Endodermal cell (in vitro differentiated cells): ENCODE results near the gene ZNHIT3. TPM values are rescaled to one million over a fixed set of nuclear protein-coding genes. Genes with fewer than 3 reads are reported as not detected.
"Not testable (repeated sequence)": the region's sequence is repeated elsewhere in the genome, so short reads cannot be mapped to it uniquely, and the experiment has no call there.

ENCODE experiments used
- DNase-seq: peaks from one replicate; pipeline ENCODE4 v3.0.0-alpha.2; 2017
- H3K27ac ChIP-seq: 2 replicates; pipeline ENCODE4 v1.5.1; 2013; ENCODE audit warnings: mild to moderate bottlenecking, low read depth, low read length, moderate library complexity
- H3K27me3 ChIP-seq: 2 replicates; pipeline ENCODE4 v1.6.1; 2013; ENCODE audit warnings: mild to moderate bottlenecking, low read length, moderate library complexity; ENCODE audit not compliant: insufficient read depth, control insufficient read depth, poor library complexity, severe bottlenecking
- H3K36me3 ChIP-seq: 2 replicates; pipeline ENCODE4 v1.7.0; 2013; ENCODE audit warnings: mild to moderate bottlenecking, low read length, moderate library complexity; ENCODE audit not compliant: control insufficient read depth, insufficient read depth
- H3K4me1 ChIP-seq: one replicate; pipeline ENCODE4 v1.7.0; 2013; ENCODE audit warnings: low read length; ENCODE audit not compliant: control insufficient read depth, insufficient read depth
- H3K4me3 ChIP-seq: 2 replicates; pipeline ENCODE4 v1.5.1; 2013; ENCODE audit warnings: mild to moderate bottlenecking, low read length, moderate library complexity
- H3K9ac ChIP-seq: 2 replicates; pipeline ENCODE4 v1.6.1; 2013; ENCODE audit warnings: mild to moderate bottlenecking, low read length, moderate library complexity; ENCODE audit not compliant: poor library complexity, severe bottlenecking; ENCODE audit errors: extremely low read depth
- H3K9me3 ChIP-seq: 2 replicates; pipeline ENCODE4 v1.6.1; 2013; ENCODE audit warnings: mild to moderate bottlenecking, low read length, moderate library complexity; ENCODE audit not compliant: control insufficient read depth
- H3K27ac Mint-ChIP-seq: 2 replicates; pipeline ENCODE4 v1.8.0; 2020; ENCODE audit warnings: mixed read lengths
- H3K27me3 Mint-ChIP-seq: 2 replicates; pipeline ENCODE4 v1.8.0; 2021; ENCODE audit warnings: mild to moderate bottlenecking, mixed read lengths; ENCODE audit not compliant: insufficient read depth
- H3K36me3 Mint-ChIP-seq: 2 replicates; pipeline ENCODE4 v1.8.0; 2020; ENCODE audit warnings: low read depth, mixed read lengths
- H3K4me1 Mint-ChIP-seq: 2 replicates; pipeline ENCODE4 v1.8.0; 2020; ENCODE audit warnings: mixed read lengths
- H3K4me3 Mint-ChIP-seq: 2 replicates; pipeline ENCODE4 v1.8.0; 2020; ENCODE audit warnings: mild to moderate bottlenecking, moderate library complexity, mixed read lengths
- H3K9me3 Mint-ChIP-seq: 2 replicates; pipeline ENCODE4 v1.8.0; 2020; ENCODE audit warnings: mild to moderate bottlenecking, mixed read lengths
- WGBS, 2 experiments: methylation state at CpG; one replicate each; pipeline versions ENCODE4 v1.1.5 to v1.1.7; 2013; ENCODE audit warnings: missing lambda C conversion rate in 2 of 2, mixed read lengths in 1 of 2; ENCODE audit not compliant: insufficient coverage in 1 of 2, insufficient read length in 1 of 2; 5-methylcytosine and 5-hydroxymethylcytosine counted together
- total RNA-seq, 2 donors: library from RNA; stranded (reverse); fragmentation: NEBNext Ultra II Directional in 1 of 2; extraction: Animal tissue kit (Norgen Biotek cat#: 25700) in 1 of 2; gene quantifications; 2 replicates in 1 of 2; 3 replicates in 1 of 2; pipeline ENCODE4 v1.2.1, GENCODE V29; 2021
- TF ChIP-seq, protein P1 (sequence below): fragments of 200-600 bp; sonication (generic); conservative IDR thresholded peaks from 2 replicates; pipeline ENCODE4 v1.5.0; 2021; ENCODE audit warnings: antibody characterized with exemption, mild to moderate bottlenecking

The ZNHIT3 gene
- total RNA-seq, 2 donors from 2014 or later, result 59.6 to 67.3 TPM

DNA sequence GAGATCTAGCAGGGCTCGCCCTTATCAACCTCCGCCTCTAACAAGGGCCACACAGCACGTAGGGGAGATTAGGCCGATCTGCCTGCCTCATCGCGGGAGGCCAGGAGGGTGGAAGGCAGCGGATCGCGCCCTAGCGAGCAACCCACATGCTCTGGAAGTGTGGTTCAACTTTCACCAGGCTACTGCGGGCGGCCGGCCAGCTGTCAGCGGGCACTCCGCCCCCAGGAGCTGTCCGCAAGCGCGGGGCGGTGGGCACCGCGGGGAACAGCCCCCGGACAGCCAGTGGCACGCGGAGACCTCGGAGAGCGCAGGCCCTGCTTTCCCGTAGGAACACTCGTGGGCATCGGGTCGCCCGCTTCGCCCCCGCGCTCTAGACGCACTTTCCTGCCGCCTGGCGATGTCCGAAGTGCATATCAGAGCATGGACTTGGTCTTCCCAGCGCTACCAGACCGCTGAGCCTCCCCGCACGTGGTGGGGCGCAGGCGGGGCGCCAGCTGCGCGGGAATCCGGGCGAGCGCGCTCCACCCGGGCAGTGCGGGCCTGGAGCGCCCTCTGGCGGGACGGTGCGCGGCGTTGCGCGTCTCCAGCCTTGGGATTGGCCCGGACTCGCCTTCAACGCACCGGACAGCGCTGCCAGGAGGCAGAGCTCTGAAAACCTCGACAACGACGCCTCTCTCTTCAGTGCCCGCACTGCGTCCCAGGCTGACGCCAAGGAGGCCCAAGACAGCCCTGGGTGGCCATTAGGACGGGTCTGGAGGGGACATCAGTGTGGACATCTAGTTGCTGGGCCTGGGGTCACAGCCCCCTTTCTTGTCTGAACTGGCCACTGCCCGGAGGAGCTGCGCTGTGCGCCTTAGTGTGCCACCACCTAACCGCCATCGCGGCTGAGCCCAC, 3.6 kb upstream of the ZNHIT3 start:
- peak; percentile 98 for DNase-seq
- TF ChIP-seq, protein P1, sequence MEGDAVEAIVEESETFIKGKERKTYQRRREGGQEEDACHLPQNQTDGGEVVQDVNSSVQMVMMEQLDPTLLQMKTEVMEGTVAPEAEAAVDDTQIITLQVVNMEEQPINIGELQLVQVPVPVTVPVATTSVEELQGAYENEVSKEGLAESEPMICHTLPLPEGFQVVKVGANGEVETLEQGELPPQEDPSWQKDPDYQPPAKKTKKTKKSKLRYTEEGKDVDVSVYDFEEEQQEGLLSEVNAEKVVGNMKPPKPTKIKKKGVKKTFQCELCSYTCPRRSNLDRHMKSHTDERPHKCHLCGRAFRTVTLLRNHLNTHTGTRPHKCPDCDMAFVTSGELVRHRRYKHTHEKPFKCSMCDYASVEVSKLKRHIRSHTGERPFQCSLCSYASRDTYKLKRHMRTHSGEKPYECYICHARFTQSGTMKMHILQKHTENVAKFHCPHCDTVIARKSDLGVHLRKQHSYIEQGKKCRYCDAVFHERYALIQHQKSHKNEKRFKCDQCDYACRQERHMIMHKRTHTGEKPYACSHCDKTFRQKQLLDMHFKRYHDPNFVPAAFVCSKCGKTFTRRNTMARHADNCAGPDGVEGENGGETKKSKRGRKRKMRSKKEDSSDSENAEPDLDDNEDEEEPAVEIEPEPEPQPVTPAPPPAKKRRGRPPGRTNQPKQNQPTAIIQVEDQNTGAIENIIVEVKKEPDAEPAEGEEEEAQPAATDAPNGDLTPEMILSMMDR, result peak; percentile 99
- H3K4me1 ChIP-seq, result peaks cover 4% of the 10 kb centered on the region
- H3K27ac ChIP-seq, result no peak overlapping the region
- H3K4me3 Mint-ChIP-seq, result no peak overlapping the region
- peaks cover 54% of the 10 kb centered on the region for H3K27me3 Mint-ChIP-seq
- no peaks in the 10 kb centered on the region for H3K36me3 ChIP-seq
- peaks cover 2% of the 10 kb centered on the region for H3K36me3 Mint-ChIP-seq
- 12 to 22% methylated on average over 37 to 79 of the region's 79 CpGs for WGBS, 2 experiments
- H3K9ac ChIP-seq, result no peak overlapping the region
- peak overlapping the region; percentile 61 for H3K4me3 ChIP-seq
- no peaks in the 10 kb centered on the region for H3K9me3 Mint-ChIP-seq
- no peak overlapping the region for H3K27ac Mint-ChIP-seq
- peaks cover 9% of the 10 kb centered on the region for H3K4me1 Mint-ChIP-seq
- H3K27me3 ChIP-seq, result peaks cover 28% of the 10 kb centered on the region
- H3K9me3 ChIP-seq, result no peaks in the 10 kb centered on the region

GRCh38 chr17:36484021-36484420, 2.5 kb upstream of the ZNHIT3 start:
- not testable (repeated sequence) for H3K36me3 ChIP-seq, DNase-seq, H3K9me3 ChIP-seq, H3K4me1 Mint-ChIP-seq, H3K27ac Mint-ChIP-seq, H3K9ac ChIP-seq, H3K4me1 ChIP-seq, H3K4me3 Mint-ChIP-seq, H3K36me3 Mint-ChIP-seq, H3K9me3 Mint-ChIP-seq, H3K4me3 ChIP-seq, H3K27ac ChIP-seq
- H3K27me3 ChIP-seq, result peaks cover 28% of the 10 kb centered on the region
- H3K27me3 Mint-ChIP-seq, result peaks cover 48% of the 10 kb centered on the region
- 89 to 96% methylated on average over 4 to 7 of the region's 7 CpGs for WGBS, 2 experiments

DNA sequence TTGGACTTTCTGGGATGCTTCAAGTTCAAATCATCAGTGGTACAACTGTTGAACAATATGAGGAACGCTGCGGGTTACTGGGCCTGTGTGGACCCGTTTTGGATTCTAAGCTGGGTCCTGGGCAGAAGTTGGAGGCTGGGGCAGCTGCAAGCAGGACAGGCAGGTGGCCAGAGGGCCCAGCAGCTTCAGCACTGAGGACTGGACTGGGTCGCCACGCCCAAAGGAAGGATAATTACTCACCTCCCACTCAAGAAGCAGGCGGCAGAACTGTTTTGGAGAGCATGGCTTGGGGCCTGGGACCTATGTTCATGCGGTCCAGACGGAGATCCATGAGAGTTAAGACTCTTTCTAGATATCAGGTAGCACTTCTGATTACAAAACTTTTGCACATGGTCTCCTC, 1.5 kb upstream of the ZNHIT3 start:
- Mint-ChIP-seq H3K27me3 (peaks cover 43% of the 10 kb centered on the region), H3K4me1 (peaks cover 9% of the 10 kb centered on the region), H3K9me3 (no peaks in the 10 kb centered on the region), H3K4me3 (peak overlapping the region; percentile 94), H3K36me3 (peaks cover 14% of the 10 kb centered on the region), H3K27ac (no peak overlapping the region)
- no peak overlapping the region for H3K27ac ChIP-seq
- peaks cover 14% of the 10 kb centered on the region for H3K36me3 ChIP-seq
- H3K9me3 ChIP-seq, result no peaks in the 10 kb centered on the region
- H3K9ac ChIP-seq, result no peak overlapping the region
- no peak for DNase-seq
- H3K4me1 ChIP-seq, result peaks cover 4% of the 10 kb centered on the region
- WGBS, 2 experiments, result 82 to 93% methylated on average over 8 of the region's 8 CpGs
- peaks cover 28% of the 10 kb centered on the region for H3K27me3 ChIP-seq
- H3K4me3 ChIP-seq, result no peak overlapping the region
- TF ChIP-seq, protein P1, result no peak
